ENCODE results near the gene KRT74. TPM values are rescaled to one million over a fixed set of nuclear protein-coding genes. Genes with fewer than 3 reads are reported as not detected.

The KRT74 gene
- total and polyA plus RNA-seq, 4 donors: not detected

DNA sequence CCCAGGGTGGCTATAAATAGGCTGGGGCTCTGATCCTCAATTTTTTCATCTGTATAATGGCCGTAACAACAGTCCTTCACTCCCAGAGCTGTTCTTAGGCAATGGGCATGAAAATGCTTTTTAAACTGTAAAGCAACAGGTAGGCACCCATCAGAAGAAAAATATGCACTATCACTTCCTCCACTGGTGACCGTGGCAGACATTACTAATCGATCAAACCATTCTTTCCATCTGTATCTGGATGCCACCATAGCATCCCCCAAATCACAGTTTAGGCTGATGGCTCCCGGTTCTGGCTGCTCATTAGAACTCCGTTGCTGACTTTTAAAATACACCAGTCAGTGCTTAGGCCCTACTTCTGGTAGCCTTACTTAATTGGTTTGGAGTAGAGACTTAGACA lies 31.9 kb downstream of the KRT74 start:
- DNase-seq (ENCODE audit: low spot score): no peak
- 94% methylated on average over 5 of the region's 5 CpGs for WGBS
- no peak overlapping the region for H3K27ac ChIP-seq (ENCODE audit: low read depth in 1 of 2, low read length in 2 of 2)

DNA sequence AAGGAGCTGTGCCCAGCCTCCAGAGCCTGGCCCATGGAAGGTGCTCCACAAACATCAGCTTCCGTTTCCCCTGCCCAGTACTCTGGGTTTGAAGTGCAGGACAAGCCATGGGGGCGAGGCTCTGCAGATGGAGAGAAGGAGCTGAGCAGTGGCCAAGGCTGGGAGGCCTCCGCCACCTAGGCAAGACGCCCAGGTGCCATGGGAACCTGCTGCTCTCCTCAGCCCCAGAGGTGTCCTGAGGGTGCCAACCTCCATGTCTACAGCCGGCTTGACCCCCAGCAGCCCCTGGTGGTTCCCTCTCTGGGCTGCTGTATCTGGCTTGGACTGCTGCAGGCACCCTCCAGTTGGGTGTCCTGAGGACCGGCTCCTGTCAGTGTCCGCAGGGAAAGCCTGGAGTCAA lies 33.1 kb downstream of the KRT74 start:
- TF ChIP-seq HNF4A (conservative IDR thresholded peaks at IDR 0.05): no peak
- TF ChIP-seq RAD21 (IDR thresholded peaks at IDR 0.05): no peak
- TF ChIP-seq, protein P1, sequence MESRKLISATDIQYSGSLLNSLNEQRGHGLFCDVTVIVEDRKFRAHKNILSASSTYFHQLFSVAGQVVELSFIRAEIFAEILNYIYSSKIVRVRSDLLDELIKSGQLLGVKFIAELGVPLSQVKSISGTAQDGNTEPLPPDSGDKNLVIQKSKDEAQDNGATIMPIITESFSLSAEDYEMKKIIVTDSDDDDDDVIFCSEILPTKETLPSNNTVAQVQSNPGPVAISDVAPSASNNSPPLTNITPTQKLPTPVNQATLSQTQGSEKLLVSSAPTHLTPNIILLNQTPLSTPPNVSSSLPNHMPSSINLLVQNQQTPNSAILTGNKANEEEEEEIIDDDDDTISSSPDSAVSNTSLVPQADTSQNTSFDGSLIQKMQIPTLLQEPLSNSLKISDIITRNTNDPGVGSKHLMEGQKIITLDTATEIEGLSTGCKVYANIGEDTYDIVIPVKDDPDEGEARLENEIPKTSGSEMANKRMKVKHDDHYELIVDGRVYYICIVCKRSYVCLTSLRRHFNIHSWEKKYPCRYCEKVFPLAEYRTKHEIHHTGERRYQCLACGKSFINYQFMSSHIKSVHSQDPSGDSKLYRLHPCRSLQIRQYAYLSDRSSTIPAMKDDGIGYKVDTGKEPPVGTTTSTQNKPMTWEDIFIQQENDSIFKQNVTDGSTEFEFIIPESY (IDR thresholded peaks at IDR 0.05): no peak
- TF ChIP-seq, protein P2, sequence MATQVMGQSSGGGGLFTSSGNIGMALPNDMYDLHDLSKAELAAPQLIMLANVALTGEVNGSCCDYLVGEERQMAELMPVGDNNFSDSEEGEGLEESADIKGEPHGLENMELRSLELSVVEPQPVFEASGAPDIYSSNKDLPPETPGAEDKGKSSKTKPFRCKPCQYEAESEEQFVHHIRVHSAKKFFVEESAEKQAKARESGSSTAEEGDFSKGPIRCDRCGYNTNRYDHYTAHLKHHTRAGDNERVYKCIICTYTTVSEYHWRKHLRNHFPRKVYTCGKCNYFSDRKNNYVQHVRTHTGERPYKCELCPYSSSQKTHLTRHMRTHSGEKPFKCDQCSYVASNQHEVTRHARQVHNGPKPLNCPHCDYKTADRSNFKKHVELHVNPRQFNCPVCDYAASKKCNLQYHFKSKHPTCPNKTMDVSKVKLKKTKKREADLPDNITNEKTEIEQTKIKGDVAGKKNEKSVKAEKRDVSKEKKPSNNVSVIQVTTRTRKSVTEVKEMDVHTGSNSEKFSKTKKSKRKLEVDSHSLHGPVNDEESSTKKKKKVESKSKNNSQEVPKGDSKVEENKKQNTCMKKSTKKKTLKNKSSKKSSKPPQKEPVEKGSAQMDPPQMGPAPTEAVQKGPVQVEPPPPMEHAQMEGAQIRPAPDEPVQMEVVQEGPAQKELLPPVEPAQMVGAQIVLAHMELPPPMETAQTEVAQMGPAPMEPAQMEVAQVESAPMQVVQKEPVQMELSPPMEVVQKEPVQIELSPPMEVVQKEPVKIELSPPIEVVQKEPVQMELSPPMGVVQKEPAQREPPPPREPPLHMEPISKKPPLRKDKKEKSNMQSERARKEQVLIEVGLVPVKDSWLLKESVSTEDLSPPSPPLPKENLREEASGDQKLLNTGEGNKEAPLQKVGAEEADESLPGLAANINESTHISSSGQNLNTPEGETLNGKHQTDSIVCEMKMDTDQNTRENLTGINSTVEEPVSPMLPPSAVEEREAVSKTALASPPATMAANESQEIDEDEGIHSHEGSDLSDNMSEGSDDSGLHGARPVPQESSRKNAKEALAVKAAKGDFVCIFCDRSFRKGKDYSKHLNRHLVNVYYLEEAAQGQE (IDR thresholded peaks at IDR 0.05): no peak
- TF ChIP-seq, protein P3, sequence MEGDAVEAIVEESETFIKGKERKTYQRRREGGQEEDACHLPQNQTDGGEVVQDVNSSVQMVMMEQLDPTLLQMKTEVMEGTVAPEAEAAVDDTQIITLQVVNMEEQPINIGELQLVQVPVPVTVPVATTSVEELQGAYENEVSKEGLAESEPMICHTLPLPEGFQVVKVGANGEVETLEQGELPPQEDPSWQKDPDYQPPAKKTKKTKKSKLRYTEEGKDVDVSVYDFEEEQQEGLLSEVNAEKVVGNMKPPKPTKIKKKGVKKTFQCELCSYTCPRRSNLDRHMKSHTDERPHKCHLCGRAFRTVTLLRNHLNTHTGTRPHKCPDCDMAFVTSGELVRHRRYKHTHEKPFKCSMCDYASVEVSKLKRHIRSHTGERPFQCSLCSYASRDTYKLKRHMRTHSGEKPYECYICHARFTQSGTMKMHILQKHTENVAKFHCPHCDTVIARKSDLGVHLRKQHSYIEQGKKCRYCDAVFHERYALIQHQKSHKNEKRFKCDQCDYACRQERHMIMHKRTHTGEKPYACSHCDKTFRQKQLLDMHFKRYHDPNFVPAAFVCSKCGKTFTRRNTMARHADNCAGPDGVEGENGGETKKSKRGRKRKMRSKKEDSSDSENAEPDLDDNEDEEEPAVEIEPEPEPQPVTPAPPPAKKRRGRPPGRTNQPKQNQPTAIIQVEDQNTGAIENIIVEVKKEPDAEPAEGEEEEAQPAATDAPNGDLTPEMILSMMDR (IDR thresholded peaks at IDR 0.05; ENCODE audit: low read depth, low read length, missing input control): no peak
- TF ChIP-seq, protein P4, sequence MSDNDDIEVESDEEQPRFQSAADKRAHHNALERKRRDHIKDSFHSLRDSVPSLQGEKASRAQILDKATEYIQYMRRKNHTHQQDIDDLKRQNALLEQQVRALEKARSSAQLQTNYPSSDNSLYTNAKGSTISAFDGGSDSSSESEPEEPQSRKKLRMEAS (IDR thresholded peaks at IDR 0.05): no peak
- TF ChIP-seq RXRA (IDR thresholded peaks at IDR 0.05): no peak
- no peak for TF ChIP-seq GABPA (IDR thresholded peaks at IDR 0.05 in 1 of 2, conservative IDR thresholded peaks at IDR 0.05 in 1 of 2)
- no peak for TF ChIP-seq NR2F2 (IDR thresholded peaks at IDR 0.05)
- WGBS: 95% methylated on average over 7 of the region's 7 CpGs
- no peak for DNase-seq (ENCODE audit: low spot score)

More for the DNA sequence above, 31.9 kb downstream of the KRT74 start:
- Histone ChIP-seq H3K27me3 (ENCODE audit: control insufficient read depth in 4 of 4, insufficient read depth in 4 of 4, low read length in 3 of 4) (no peaks in the 10 kb centered on the region), H3K9ac (ENCODE audit: low read depth in 1 of 2, low read length in 2 of 2) (no peak overlapping the region), H3K9me3 (ENCODE audit: control insufficient read depth in 4 of 4, low read length in 3 of 4) (no peaks in the 10 kb centered on the region), H3K4me1 (ENCODE audit: control insufficient read depth in 4 of 4, insufficient read depth in 4 of 4, low read length in 3 of 4) (no peaks in the 10 kb centered on the region), H3K36me3 (ENCODE audit: control insufficient read depth in 4 of 4, insufficient read depth in 3 of 4, low read depth in 1 of 4, low read length in 3 of 4) (no peaks in the 10 kb centered on the region), H3K4me3 (ENCODE audit: low read depth in 1 of 3, low read length in 3 of 3) (no peak overlapping the region)
- TF ChIP-seq NR2F2 (IDR thresholded peaks at IDR 0.05): no peak
- TF ChIP-seq HNF4A (conservative IDR thresholded peaks at IDR 0.05): no peak
- TF ChIP-seq SP1 (IDR thresholded peaks at IDR 0.05): no peak
- TF ChIP-seq GABPA (IDR thresholded peaks at IDR 0.05 in 1 of 2, conservative IDR thresholded peaks at IDR 0.05 in 1 of 2): no peak
- TF ChIP-seq EGR1 (IDR thresholded peaks at IDR 0.05; ENCODE audit: low read depth in 2 of 2): no peak

More for the DNA sequence above, 33.1 kb downstream of the KRT74 start:
- H3K27me3 ChIP-seq (ENCODE audit: control insufficient read depth in 4 of 4, insufficient read depth in 4 of 4, low read length in 3 of 4): no peaks in the 10 kb centered on the region
- no peak overlapping the region for H3K4me3 ChIP-seq (ENCODE audit: low read depth in 1 of 3, low read length in 3 of 3)
- no peaks in the 10 kb centered on the region for H3K9me3 ChIP-seq (ENCODE audit: control insufficient read depth in 4 of 4, low read length in 3 of 4)
- no peaks in the 10 kb centered on the region for H3K4me1 ChIP-seq (ENCODE audit: control insufficient read depth in 4 of 4, insufficient read depth in 4 of 4, low read length in 3 of 4)
- no peak overlapping the region for H3K9ac ChIP-seq (ENCODE audit: low read depth in 1 of 2, low read length in 2 of 2)
- no peak overlapping the region for H3K27ac ChIP-seq (ENCODE audit: low read depth in 1 of 2, low read length in 2 of 2)
- no peaks in the 10 kb centered on the region for H3K36me3 ChIP-seq (ENCODE audit: control insufficient read depth in 4 of 4, insufficient read depth in 3 of 4, low read depth in 1 of 4, low read length in 3 of 4)

Measured in liver (tissue), 9 donors.